Right lobe of liver (tissue), 6 donors: ENCODE data around the gene NOS1AP. TPM values are rescaled to one million over a fixed set of nuclear protein-coding genes. Genes with fewer than 3 reads are reported as not detected.
A peak's percentile ranks its signal among the peaks of the same experiment; 100 is the strongest.

Source experiments
- ATAC-seq, 4 donors: fragments of 200-7000 bp; cut with Tn5 transposase; one replicate each; pipeline ENCODE4 v1.9.1; 2020; ENCODE audit warnings: mild to moderate bottlenecking in 4 of 4, moderate library complexity in 4 of 4
- DNase-seq, 3 donors: peaks; one replicate each; pipeline ENCODE4 v3.0.0-alpha.2; 2020
- H3K27ac ChIP-seq, 3 donors: fragments of 200-600 bp; one replicate each; pipeline ENCODE4 v1.8.0; 2022
- H3K27me3 ChIP-seq, 2 donors: fragments of 200-600 bp; one replicate each; pipeline ENCODE4 v1.8.0; 2022
- H3K36me3 ChIP-seq, 4 donors: fragments of 200-600 bp; sonication (generic) in 1 of 4; one replicate each; pipeline versions ENCODE4 v1.5.1 to v1.8.0; 2017 to 2022; ENCODE audit warnings: control low read depth in 1 of 4
- H3K4me1 ChIP-seq, 4 donors: fragments of 200-600 bp; sonication (generic) in 1 of 4; one replicate each; pipeline versions ENCODE4 v1.5.1 to v1.8.0; 2017 to 2022; ENCODE audit warnings: control low read depth in 1 of 4
- H3K4me3 ChIP-seq, 3 donors: fragments of 200-600 bp; one replicate each; pipeline ENCODE4 v1.8.0; 2022
- H3K9me3 ChIP-seq, 4 donors: fragments of 200-600 bp; sonication (generic) in 1 of 4; one replicate each; pipeline versions ENCODE4 v1.5.1 to v1.8.0; 2017 to 2022; ENCODE audit warnings: control low read depth in 1 of 4
- POLR2A ChIP-seq: fragments of 450-650 bp; IDR thresholded peaks from one replicate; pipeline ENCODE4 v1.6.1; 2017; ENCODE audit warnings: antibody characterized with exemption, mild to moderate bottlenecking
- WGBS: methylation state at CpG from one replicate; pipeline ENCODE4 v1.1.6; 2018; ENCODE audit warnings: low coverage, low lambda C conversion rate; ENCODE audit not compliant: insufficient coverage; ENCODE audit errors: missing lambda C conversion rate; 5-methylcytosine and 5-hydroxymethylcytosine counted together
- intact Hi-C, 2 donors: fragments of 100-400 bp; cut with DNase I; formaldehyde crosslinking; loops; one replicate each; pipeline versions ENCODE4 v1.11.2 to v1.14.1; 2022
- total RNA-seq, 6 experiments: library from RNA; depleted of rRNA in 2 of 6; stranded (reverse); fragments of >200 nt in 2 of 6; fragmentation: NEBNext Ultra II Directional in 3 of 6; extraction: Animal tissue kit (Norgen Biotek cat#: 25700) in 3 of 6; gene quantifications; one replicate each; pipeline versions ENCODE4 v1.1.0 to v1.2.4, GENCODE V29; 2016 to 2023
- TF ChIP-seq, protein P1 (sequence below), 4 donors: fragments of 200-600 bp in 3 of 4; fragments of 450-650 bp in 1 of 4; IDR thresholded peaks; one replicate each; pipeline versions ENCODE4 v1.5.1 to v1.8.0; 2016 to 2022; ENCODE audit warnings: antibody characterized with exemption in 4 of 4, mild to moderate bottlenecking in 2 of 4
- donor health status: DM: no; HTN: yes; CAD: no.
- donor health status: DM: no; HTN: no; CAD: no.
- donor health status: DM: no; HTN: no; CAD: no.
- donor health status: DM: no; HTN: yes; CAD: no.
- donor health status: DM: no; HTN: yes; CAD: no.

Gene NOS1AP
- total RNA-seq, 6 experiments from 2014 or later = 4.7 to 24.8 (median 11.6) TPM

GRCh38 chr1:162385280-162385623 is 315.8 kb downstream of the NOS1AP start:
- intact Hi-C loops = loop anchor here in 1 of 2 donors (10.0 kb wide), 1 partner anchor 330 kb away; no protein-coding TSS in a partner anchor

GRCh38 chr1:162385702-162386101 is 316.2 kb downstream of the NOS1AP start:
- no peak for TF ChIP-seq POLR2A
- TF ChIP-seq, protein P1, sequence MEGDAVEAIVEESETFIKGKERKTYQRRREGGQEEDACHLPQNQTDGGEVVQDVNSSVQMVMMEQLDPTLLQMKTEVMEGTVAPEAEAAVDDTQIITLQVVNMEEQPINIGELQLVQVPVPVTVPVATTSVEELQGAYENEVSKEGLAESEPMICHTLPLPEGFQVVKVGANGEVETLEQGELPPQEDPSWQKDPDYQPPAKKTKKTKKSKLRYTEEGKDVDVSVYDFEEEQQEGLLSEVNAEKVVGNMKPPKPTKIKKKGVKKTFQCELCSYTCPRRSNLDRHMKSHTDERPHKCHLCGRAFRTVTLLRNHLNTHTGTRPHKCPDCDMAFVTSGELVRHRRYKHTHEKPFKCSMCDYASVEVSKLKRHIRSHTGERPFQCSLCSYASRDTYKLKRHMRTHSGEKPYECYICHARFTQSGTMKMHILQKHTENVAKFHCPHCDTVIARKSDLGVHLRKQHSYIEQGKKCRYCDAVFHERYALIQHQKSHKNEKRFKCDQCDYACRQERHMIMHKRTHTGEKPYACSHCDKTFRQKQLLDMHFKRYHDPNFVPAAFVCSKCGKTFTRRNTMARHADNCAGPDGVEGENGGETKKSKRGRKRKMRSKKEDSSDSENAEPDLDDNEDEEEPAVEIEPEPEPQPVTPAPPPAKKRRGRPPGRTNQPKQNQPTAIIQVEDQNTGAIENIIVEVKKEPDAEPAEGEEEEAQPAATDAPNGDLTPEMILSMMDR (IDR thresholded peaks at IDR 0.05) = no peak
- Histone ChIP-seq H3K27ac (peak overlapping the region in 1 of 3 donors; percentile 9), H3K9me3 (no peaks in the 10 kb centered on the region), H3K36me3 (peaks cover 0 to 9% (median 0%) of the 10 kb centered on the region in 4 donors), H3K4me1 (peaks cover 0 to 34% (median 3%) of the 10 kb centered on the region in 4 donors), H3K27me3 (no peaks in the 10 kb centered on the region), H3K4me3 (no peak overlapping the region)
- no peak for DNase-seq
- ATAC-seq = no peak
- intact Hi-C loops = loop anchor here in 1 of 2 donors (10.0 kb wide), 1 partner anchor 331 kb away; no protein-coding TSS in a partner anchor
- no CpG with 5 or more reads among the region's 3 CpGs for WGBS

More at GRCh38 chr1:162385280-162385623, 315.8 kb downstream of the NOS1AP start:
- TF ChIP-seq, protein P1 (IDR thresholded peaks at IDR 0.05) = no peak
- TF ChIP-seq POLR2A = no peak
- Histone ChIP-seq H3K4me3 (no peak overlapping the region), H3K27ac (peak overlapping the region in 1 of 3 donors; percentile 9), H3K4me1 (peaks cover 0 to 34% (median 3%) of the 10 kb centered on the region in 4 donors), H3K36me3 (peaks cover 0 to 9% (median 0%) of the 10 kb centered on the region in 4 donors), H3K27me3 (no peaks in the 10 kb centered on the region), H3K9me3 (no peaks in the 10 kb centered on the region)
- no peak for DNase-seq
- no peak for ATAC-seq
- WGBS = 58% methylated on average over 2 of the region's 3 CpGs

- intact Hi-C loops = loop anchor here in 1 of 2 donors (10.0 kb wide), 1 partner anchor 332 kb away; no protein-coding TSS in a partner anchor
- Histone ChIP-seq H3K36me3 (peaks cover 0 to 9% (median 0%) of the 10 kb centered on the region in 4 donors), H3K9me3 (no peaks in the 10 kb centered on the region), H3K27ac (peak overlapping the region in 2 of 3 donors; percentile 92 to 95), H3K4me1 (peaks cover 0 to 31% (median 3%) of the 10 kb centered on the region in 4 donors), H3K27me3 (no peaks in the 10 kb centered on the region), H3K4me3 (no peak overlapping the region)
- TF ChIP-seq POLR2A = no peak
- TF ChIP-seq, protein P1 (IDR thresholded peaks at IDR 0.05) = no peak
- ATAC-seq (no peak), DNase-seq (no peak)
- WGBS = 89% methylated on average over 5 of the region's 8 CpGs
Measured at GRCh38 chr1:162386292-162387225, 317.1 kb downstream of the NOS1AP start.

- no peak for TF ChIP-seq POLR2A
- TF ChIP-seq, protein P1 (IDR thresholded peaks at IDR 0.05) = no peak
- Histone ChIP-seq H3K27me3 (no peaks in the 10 kb centered on the region), H3K9me3 (no peaks in the 10 kb centered on the region), H3K4me3 (no peak overlapping the region), H3K4me1 (peaks cover 0 to 22% (median 3%) of the 10 kb centered on the region in 4 donors), H3K36me3 (peaks cover 0 to 9% (median 0%) of the 10 kb centered on the region in 4 donors), H3K27ac (peak overlapping the region; percentile 88 to 95 (median 92))
- 85% methylated on average over 18 of the region's 20 CpGs for WGBS
- ATAC-seq = no peak
- intact Hi-C loops = loop anchor here in 1 of 2 donors (10.0 kb wide), 1 partner anchor 333 kb away; no protein-coding TSS in a partner anchor
- no peak for DNase-seq
Measured at GRCh38 chr1:162387226-162388082, 318.0 kb downstream of the NOS1AP start.
